ENCODE data around the gene RBM47. TPM values are rescaled to one million over a fixed set of nuclear protein-coding genes. Genes with fewer than 3 reads are reported as not detected.
"Not testable (repeated sequence)": the region's sequence is repeated elsewhere in the genome, so short reads cannot be mapped to it uniquely, and the experiment has no call there.

The RBM47 gene
- total RNA-seq, 4 donors from 2014 or later = 13.3 to 38.3 (median 21.8) TPM

DNA sequence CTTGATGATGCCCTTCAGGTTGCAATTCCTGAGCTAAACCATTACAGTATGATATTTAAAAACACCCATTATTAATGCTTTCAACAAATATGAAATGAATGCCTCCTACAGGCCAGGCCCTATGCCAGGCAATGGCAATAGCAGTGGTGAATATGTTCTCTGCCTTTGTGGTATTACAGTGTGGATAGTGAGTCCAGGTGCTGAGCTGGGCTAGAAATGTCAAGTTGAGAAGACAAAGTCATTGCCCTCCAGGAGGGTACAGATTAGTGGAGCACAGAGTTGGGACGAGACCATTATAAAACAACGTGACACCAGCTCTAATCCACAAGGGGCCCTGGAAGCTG, 81.9 kb downstream of the RBM47 start:
- TF ChIP-seq POLR2AphosphoS5 (IDR thresholded peaks at IDR 0.05) = no peak
- H3K27ac ChIP-seq (replicated peaks in 1 of 4) = no peak overlapping the region
- DNase-seq (ENCODE audit: extremely low spot score) = no peak
- H3K9me3 ChIP-seq = no peaks in the 10 kb centered on the region
- H3K36me3 ChIP-seq = no peaks in the 10 kb centered on the region
- intact Hi-C loops (cut with DNase I) = no loop called here
- no peaks in the 10 kb centered on the region for H3K27me3 ChIP-seq
- WGBS = 97% methylated on average over 2 of the region's 2 CpGs
- no peak overlapping the region for H3K4me3 ChIP-seq
- peaks cover 0 to 7% (median 0%) of the 10 kb centered on the region in 4 donors for H3K4me1 ChIP-seq

DNA sequence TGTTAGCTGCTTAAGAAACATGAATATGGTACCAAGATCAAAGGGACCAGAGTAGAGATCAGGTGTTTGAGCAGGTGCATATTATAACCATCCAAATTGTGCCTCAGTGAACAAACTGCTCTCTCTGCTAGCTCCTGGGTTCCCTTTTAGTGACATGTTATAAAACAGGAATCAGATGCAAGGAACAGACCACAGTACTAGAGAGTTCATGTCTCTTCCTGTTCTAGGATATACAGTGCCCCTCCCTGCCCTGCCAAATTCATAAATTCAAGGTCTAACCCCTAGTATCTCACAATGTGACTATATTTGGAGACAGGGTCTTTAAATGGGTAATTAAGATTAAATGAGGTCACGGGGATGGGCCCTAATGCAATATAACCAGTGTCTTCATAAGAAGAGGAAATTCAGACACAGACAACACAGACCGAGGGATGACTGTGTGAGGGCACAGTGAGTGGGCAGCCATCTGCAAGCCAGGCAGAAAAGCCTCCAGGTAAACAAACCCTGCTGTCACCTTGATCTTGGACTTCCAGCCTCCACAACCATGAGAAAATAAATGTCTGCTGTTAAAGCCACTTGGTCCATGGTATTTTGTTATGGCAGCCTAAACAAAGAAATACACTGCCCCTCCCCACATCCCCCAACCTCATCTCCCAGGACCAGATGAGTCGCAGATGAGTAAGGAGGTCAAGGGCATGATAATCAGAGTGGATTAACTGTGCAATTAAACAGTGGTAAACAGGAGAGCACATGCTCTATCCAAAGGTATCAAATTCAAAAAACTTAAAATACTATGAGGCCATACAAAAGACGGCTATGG, 82.5 kb downstream of the RBM47 start:
- TF ChIP-seq CTCF (IDR thresholded peaks at IDR 0.05) (no peak), POLR2AphosphoS5 (IDR thresholded peaks at IDR 0.05) (no peak), EP300 (IDR thresholded peaks at IDR 0.05) (no peak), POLR2A (IDR thresholded peaks at IDR 0.05; ENCODE audit: low read depth) (no peak)
- Histone ChIP-seq H3K36me3 (no peaks in the 10 kb centered on the region), H3K4me1 (peaks cover 0 to 7% (median 0%) of the 10 kb centered on the region in 4 donors), H3K9me3 (no peaks in the 10 kb centered on the region), H3K4me3 (no peak overlapping the region), H3K27ac (replicated peaks in 1 of 4) (no peak overlapping the region), H3K27me3 (no peaks in the 10 kb centered on the region)
- 94% methylated on average over 4 of the region's 4 CpGs for WGBS
- intact Hi-C loops (cut with DNase I) = no loop called here
- no peak for DNase-seq (ENCODE audit: extremely low spot score)

DNA sequence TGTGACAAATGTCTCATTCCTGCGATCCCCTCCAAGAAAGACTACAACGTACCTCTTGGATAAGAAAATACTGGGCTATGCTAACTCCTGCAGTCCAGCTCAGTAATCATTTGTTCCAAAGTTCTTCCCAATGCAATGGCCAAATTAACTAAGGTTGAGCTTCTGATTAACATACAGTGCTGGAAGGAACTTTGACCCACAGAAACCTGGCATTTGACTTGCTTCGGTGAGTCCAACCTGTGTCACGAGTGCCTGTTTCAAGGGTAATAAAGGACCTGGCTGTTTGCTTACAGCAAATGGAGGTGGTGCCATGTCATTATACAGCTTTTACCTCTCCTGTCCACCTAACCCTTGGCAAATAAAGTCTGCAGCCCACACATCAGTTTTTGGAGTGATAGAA, 83.2 kb downstream of the RBM47 start:
- Histone ChIP-seq H3K27ac (replicated peaks in 1 of 4) (no peak overlapping the region), H3K4me1 (peaks cover 0 to 7% (median 0%) of the 10 kb centered on the region in 4 donors), H3K27me3 (no peaks in the 10 kb centered on the region), H3K9me3 (no peaks in the 10 kb centered on the region), H3K36me3 (no peaks in the 10 kb centered on the region), H3K4me3 (no peak overlapping the region)
- DNase-seq (ENCODE audit: extremely low spot score) = no peak
- intact Hi-C loops (cut with DNase I) = no loop called here
- WGBS = 95% methylated on average over 4 of the region's 4 CpGs
- TF ChIP-seq EP300 (IDR thresholded peaks at IDR 0.05) (no peak), POLR2A (IDR thresholded peaks at IDR 0.05; ENCODE audit: low read depth) (no peak), CTCF (IDR thresholded peaks at IDR 0.05) (no peak), POLR2AphosphoS5 (IDR thresholded peaks at IDR 0.05) (no peak)

- H3K4me3 ChIP-seq; H3K36me3 ChIP-seq; DNase-seq (ENCODE audit: extremely low spot score); intact Hi-C loops (cut with DNase I); H3K4me1 ChIP-seq; H3K27ac ChIP-seq (replicated peaks in 1 of 4); H3K9me3 ChIP-seq; H3K27me3 ChIP-seq: not testable (repeated sequence)
- 96% methylated on average over 6 of the region's 6 CpGs for WGBS
These were observed 84.2 kb downstream of the RBM47 start for GRCh38 chr4:40545487-40545886.

DNA sequence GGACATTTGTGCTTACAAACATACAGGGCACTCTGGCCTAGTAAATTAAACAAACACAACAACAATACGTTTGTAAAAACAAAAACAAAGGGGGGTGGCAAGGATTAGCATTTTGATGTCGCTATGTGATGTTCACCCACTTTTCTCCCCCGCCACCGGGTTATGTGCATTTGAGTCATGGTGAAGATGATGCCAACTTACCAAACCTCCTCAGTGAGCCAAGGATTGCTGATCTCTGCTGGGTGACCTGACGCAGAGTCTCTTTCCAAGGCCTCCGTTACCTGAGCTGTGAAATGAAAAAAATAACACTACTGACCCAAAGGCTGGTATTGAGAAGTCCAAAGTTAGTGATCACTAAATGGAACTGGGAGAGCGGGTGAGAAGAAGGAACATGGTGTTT, 85.4 kb downstream of the RBM47 start:
- H3K4me3 ChIP-seq = no peak overlapping the region
- H3K9me3 ChIP-seq = no peaks in the 10 kb centered on the region
- TF ChIP-seq POLR2A (IDR thresholded peaks at IDR 0.05; ENCODE audit: low read depth) (no peak), CTCF (IDR thresholded peaks at IDR 0.05) (no peak), POLR2AphosphoS5 (IDR thresholded peaks at IDR 0.05) (no peak), EP300 (IDR thresholded peaks at IDR 0.05) (no peak)
- no peak overlapping the region for H3K27ac ChIP-seq (replicated peaks in 1 of 4)
- H3K36me3 ChIP-seq = no peaks in the 10 kb centered on the region
- no peaks in the 10 kb centered on the region for H3K4me1 ChIP-seq
- DNase-seq (ENCODE audit: extremely low spot score) = no peak
- WGBS = 87% methylated on average over 7 of the region's 7 CpGs
- no peaks in the 10 kb centered on the region for H3K27me3 ChIP-seq
- intact Hi-C loops (cut with DNase I) = no loop called here

DNA sequence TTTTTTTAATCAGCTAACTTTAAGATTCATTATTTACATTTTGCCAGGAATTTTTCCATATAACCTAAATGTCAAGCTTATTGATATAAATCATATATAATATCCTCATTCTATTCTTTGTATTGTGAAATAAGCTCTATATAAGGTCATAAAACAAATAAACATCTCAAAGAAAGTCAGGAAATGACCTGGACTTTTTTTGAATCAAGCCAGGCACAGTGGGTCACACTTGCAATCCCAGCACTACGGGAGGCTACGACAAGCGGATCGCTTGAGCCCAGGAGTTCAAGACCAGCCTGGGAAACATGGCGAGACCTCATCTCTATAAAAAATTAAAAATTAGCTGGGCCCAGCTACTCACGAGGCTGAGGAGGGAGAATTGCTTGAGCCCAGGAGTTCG, 88.9 kb downstream of the RBM47 start:
- intact Hi-C loops (cut with DNase I) = no loop called here
- WGBS = 88% methylated on average over 7 of the region's 7 CpGs
- H3K9me3 ChIP-seq = no peaks in the 10 kb centered on the region
- H3K27ac ChIP-seq (replicated peaks in 1 of 4) = no peak overlapping the region
- no peak for DNase-seq (ENCODE audit: extremely low spot score)
- H3K36me3 ChIP-seq = no peaks in the 10 kb centered on the region
- TF ChIP-seq EP300 (IDR thresholded peaks at IDR 0.05) (no peak), CTCF (IDR thresholded peaks at IDR 0.05) (no peak), POLR2AphosphoS5 (IDR thresholded peaks at IDR 0.05) (no peak), POLR2A (IDR thresholded peaks at IDR 0.05; ENCODE audit: low read depth) (no peak)
- no peak overlapping the region for H3K4me3 ChIP-seq
- no peaks in the 10 kb centered on the region for H3K4me1 ChIP-seq
- H3K27me3 ChIP-seq = no peaks in the 10 kb centered on the region

Data from esophagus muscularis mucosa (tissue), 4 donors.